Activated T-cell treated with anti-CD3 and anti-CD28 coated beads for 1 hour (primary cell): Measurements from ENCODE around the gene CAMSAP1.

Experiments
- DNase-seq: peaks from one replicate; pipeline ENCODE4 v3.0.0-alpha.2; 2020; ENCODE audit warnings: low read depth

CAMSAP1 gene

GRCh38 chr9:135811801-135812200 lies 95.5 kb downstream of the CAMSAP1 start:
- DNase-seq = no peak

- DNase-seq = no peak
Measured at GRCh38 chr9:135810806-135811575, 96.4 kb downstream of the CAMSAP1 start.

DNA sequence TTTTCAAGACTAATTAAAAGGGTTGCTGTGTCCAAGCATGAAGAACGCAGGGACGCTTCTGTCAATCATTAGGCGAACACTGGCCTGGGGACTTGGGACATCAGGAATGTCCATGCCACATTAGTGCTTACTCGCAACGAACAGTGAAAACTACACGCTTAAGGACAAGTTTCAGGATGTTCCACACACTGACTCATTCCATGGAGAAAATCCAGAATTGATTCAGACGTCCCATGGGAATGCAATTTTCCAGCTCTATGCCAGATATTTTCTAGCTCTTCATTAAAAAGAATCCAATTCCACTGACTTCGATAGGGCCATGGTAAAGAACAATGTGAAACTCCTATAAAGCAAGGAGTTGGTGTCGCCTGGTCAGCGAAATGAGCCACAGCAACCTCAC lies 98.2 kb downstream of the CAMSAP1 start:
- no peak for DNase-seq

DNA sequence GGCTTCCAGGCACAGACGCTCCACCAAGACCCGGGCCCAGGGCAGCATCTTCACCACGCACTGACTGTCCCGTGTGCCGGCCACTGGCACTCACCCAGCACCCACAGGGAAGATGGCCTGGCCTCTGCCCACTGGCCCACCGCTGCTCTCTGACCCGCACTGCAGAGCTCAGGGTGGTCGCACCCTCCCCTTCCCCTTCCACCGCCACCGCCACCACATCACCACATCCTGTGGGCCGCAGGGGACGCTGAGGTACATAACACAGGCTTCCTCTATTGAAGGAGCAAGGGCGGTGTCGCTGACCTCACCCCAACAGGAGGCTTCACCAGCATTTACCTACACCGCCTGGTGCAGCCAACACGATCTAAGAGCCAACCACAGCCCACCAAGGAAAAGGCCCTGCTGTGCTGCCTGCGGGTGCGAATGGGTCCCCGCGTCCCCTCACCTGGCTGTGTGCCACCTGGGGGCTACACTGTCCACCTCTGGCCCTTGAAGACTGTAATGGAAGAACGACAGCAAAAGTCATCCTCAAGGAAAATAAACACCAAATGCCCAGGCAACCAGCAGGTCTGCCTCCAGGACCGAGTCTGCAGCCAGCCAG lies 101.8 kb downstream of the CAMSAP1 start:
- DNase-seq = no peak

DNA sequence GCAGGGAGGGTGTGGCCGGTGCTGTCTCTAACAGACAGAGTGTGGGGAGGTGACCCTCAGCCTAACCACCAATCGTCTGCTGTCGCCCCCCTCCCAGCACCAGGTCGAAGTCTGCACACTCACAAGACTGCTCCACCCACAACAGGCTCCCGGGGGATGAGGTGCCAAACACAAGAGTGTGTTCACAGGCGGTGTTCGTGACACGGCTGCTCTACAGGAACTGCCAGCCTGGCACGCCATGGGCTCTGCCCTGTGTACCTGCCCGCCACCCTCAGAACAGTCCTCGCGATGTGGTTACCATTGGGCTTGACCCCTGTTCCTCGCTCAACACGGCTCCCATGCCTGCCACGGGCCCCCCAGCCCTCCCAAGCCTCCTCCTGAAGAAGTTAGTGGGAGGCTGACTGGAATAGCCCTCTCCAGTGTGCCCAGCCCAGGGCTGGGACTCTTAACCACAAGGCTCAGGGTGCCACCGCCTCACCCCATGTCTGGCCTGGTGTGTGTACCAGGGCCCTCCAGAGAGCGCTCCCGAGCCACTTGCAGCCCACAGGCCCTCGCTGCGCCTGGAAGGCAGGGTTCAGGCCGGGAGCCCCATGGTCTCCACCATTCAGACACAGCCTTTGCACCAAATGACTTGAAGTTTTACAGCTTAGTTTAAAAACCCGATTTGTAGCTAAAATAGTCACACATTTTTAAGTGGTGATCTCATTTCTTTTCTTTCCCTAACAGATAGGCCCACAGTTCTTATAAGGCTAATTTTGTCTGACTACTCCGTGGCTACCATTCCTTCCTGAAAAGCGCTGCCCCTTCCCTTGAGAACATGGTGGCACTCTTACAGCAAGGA lies 102.5 kb downstream of the CAMSAP1 start:
- DNase-seq = no peak

- DNase-seq = no peak
Measured at GRCh38 chr9:135803441-135803840, 103.9 kb downstream of the CAMSAP1 start.

- no peak for DNase-seq
Measured at GRCh38 chr9:135802876-135803419, 104.4 kb downstream of the CAMSAP1 start.

DNA sequence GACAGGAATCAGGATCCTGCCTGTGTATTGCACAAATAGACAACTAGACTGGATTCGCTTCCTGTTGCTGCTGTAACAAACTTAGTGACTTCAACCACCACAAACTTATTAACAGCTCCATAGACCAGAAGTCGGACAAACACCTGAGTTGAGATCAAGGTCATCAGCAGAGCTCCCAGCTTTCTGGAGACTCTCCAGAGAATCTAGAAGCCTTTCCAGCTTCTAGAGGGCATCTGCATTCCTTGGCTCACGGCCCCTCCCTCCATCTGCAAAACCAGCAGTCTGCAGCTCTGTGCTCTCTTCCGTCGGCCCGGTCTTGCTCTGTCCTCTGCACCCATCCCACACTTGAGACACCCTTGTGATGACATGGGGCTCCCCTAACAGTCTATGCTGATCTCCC lies 106.3 kb downstream of the CAMSAP1 start:
- DNase-seq = no peak

- DNase-seq = no peak
Measured at GRCh38 chr9:135799261-135799660, 108.1 kb downstream of the CAMSAP1 start.

DNA sequence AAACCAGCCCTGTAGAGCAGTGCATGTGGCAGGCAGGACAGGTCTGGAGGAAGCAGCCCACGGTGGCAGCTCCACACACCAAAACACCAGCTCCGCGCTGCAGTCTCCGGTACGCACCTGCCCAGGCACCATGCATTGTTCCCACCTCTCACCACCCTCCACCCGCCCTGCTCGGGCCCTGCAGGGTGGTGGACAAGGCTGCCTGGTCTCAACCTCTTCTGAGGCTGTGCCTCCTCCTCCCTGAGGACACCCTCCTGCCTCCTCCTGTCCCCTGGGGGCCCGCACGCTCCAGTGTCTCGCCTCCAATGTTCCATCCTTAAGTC lies 109.1 kb downstream of the CAMSAP1 start:
- no peak for DNase-seq

- DNase-seq = no peak
Measured at GRCh38 chr9:135797507-135798262, 109.7 kb downstream of the CAMSAP1 start.

GRCh38 chr9:135796784-135797485 lies 110.4 kb downstream of the CAMSAP1 start:
- DNase-seq = no peak

- DNase-seq = no peak
Measured at GRCh38 chr9:135795391-135795790, 112.0 kb downstream of the CAMSAP1 start.

DNA sequence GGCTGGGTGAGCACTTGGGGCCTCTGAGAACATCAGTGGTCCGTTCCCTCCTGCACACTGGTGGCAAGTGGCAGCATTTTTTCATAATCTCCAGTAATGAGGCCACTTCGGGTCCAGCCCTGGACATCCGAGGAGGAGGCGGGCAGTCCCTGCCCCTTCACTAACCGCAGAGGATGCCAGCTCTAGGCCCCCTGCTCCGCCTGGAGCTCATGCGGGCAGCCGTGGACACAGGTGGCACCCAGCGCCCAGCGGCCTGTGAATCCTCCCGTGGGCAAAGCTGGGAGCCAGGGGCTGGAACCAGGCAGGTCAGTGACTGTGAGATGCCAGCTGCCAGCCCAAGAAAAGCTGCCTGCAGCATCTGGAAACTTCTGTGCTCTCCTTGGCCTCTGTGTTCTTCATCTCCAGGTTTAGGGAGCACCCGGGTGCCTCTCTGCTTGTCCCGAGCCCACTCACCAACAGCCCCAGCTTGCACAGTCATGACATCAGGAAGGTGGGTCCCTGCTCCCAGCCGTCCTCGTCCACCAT lies 112.9 kb downstream of the CAMSAP1 start:
- DNase-seq = no peak

DNA sequence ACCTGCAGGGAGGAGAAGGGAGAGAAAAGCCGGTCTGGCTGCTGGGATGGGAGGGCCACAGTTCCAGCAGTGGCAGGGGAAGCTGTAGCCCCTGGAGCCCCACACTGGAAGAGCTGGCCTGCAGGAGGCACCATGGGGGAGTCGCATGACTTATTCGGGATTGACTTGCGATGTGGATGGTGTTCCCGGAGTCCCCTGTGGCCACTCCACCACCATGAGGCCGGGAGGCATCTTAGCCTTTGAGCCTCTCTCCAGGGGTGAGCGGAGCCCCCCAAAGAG lies 113.3 kb downstream of the CAMSAP1 start:
- DNase-seq = no peak

- DNase-seq = no peak
Measured at GRCh38 chr9:135793221-135794056, 113.9 kb downstream of the CAMSAP1 start.

- DNase-seq = no peak
Measured at GRCh38 chr9:135792268-135793128, 114.8 kb downstream of the CAMSAP1 start.

- DNase-seq = no peak
Measured at GRCh38 chr9:135791431-135792267, 115.7 kb downstream of the CAMSAP1 start.

GRCh38 chr9:135790850-135791249 lies 116.5 kb downstream of the CAMSAP1 start:
- DNase-seq = no peak
